Measurements from ENCODE around the gene KRT33B. TPM values are rescaled to one million over a fixed set of nuclear protein-coding genes. Genes with fewer than 3 reads are reported as not detected.

The KRT33B gene
- polyA plus RNA-seq, 1 donor from 2014 or later, result not detected

- H3F3A ChIP-seq (ENCODE audit: insufficient read depth, low read length, poor library complexity, severe bottlenecking), result no peaks in the 10 kb centered on the region
- H3K36me3 ChIP-seq (ENCODE audit: insufficient read depth, low read length), result no peaks in the 10 kb centered on the region
- no peak overlapping the region for H2AFZ ChIP-seq (ENCODE audit: low read depth, low read length)
- no peak overlapping the region for H3K4me3 ChIP-seq (ENCODE audit: low read length)
- H3K9me3 ChIP-seq (ENCODE audit: low read length), result no peaks in the 10 kb centered on the region
- H4K20me1 ChIP-seq (ENCODE audit: insufficient read depth), result no peaks in the 10 kb centered on the region
- H3K4me2 ChIP-seq (ENCODE audit: low read length), result no peak overlapping the region
- TF ChIP-seq EP300 (conservative IDR thresholded peaks at IDR 0.05; ENCODE audit: poor library complexity, severe bottlenecking) (no peak), EZH2 (IDR thresholded peaks at IDR 0.05; ENCODE audit: borderline replicate concordance, insufficient read depth, low read length, poor library complexity, severe bottlenecking) (no peak), SMC3 (conservative IDR thresholded peaks at IDR 0.05; ENCODE audit: poor library complexity) (no peak)
- no peak overlapping the region for H3K9ac ChIP-seq (ENCODE audit: low read length)
- no peaks in the 10 kb centered on the region for H3K9me2 ChIP-seq (ENCODE audit: insufficient read depth, low read length)
- no peaks in the 10 kb centered on the region for H3K79me2 ChIP-seq (replicated peaks; ENCODE audit: insufficient read depth, low read length)
- no peaks in the 10 kb centered on the region for H3K27me3 ChIP-seq (ENCODE audit: insufficient read depth, low read depth, low read length)
- H3K27ac ChIP-seq (ENCODE audit: low read length), result no peak overlapping the region
These were observed 2.1 kb downstream of the KRT33B start for GRCh38 chr17:41367426-41368075.

- H3K27me3 ChIP-seq (ENCODE audit: insufficient read depth, low read depth, low read length), result no peaks in the 10 kb centered on the region
- no peak overlapping the region for H3K4me2 ChIP-seq (ENCODE audit: low read length)
- no peaks in the 10 kb centered on the region for H3K9me3 ChIP-seq (ENCODE audit: low read length)
- no peaks in the 10 kb centered on the region for H3K9me2 ChIP-seq (ENCODE audit: insufficient read depth, low read length)
- H3F3A ChIP-seq (ENCODE audit: insufficient read depth, low read length, poor library complexity, severe bottlenecking), result no peaks in the 10 kb centered on the region
- H3K4me3 ChIP-seq (ENCODE audit: low read length), result no peak overlapping the region
- no peaks in the 10 kb centered on the region for H3K36me3 ChIP-seq (ENCODE audit: insufficient read depth, low read length)
- no peak overlapping the region for H2AFZ ChIP-seq (ENCODE audit: low read depth, low read length)
- no peaks in the 10 kb centered on the region for H3K79me2 ChIP-seq (replicated peaks; ENCODE audit: insufficient read depth, low read length)
- H3K9ac ChIP-seq (ENCODE audit: low read length), result no peak overlapping the region
- TF ChIP-seq REST (IDR thresholded peaks at IDR 0.05; ENCODE audit: borderline replicate concordance) (no peak), CTCF (IDR thresholded peaks at IDR 0.05; ENCODE audit: poor library complexity, severe bottlenecking) (no peak)
- no peak overlapping the region for H3K27ac ChIP-seq (ENCODE audit: low read length)
- no peaks in the 10 kb centered on the region for H4K20me1 ChIP-seq (ENCODE audit: insufficient read depth)
These were observed 3.5 kb downstream of the KRT33B start for GRCh38 chr17:41366070-41366469.

GRCh38 chr17:41363881-41364280 is 5.7 kb downstream of the KRT33B start:
- Histone ChIP-seq H3K36me3 (ENCODE audit: insufficient read depth, low read length) (no peaks in the 10 kb centered on the region), H3K9me3 (ENCODE audit: low read length) (no peaks in the 10 kb centered on the region), H3K27ac (ENCODE audit: low read length) (no peak overlapping the region), H3K27me3 (ENCODE audit: insufficient read depth, low read depth, low read length) (no peaks in the 10 kb centered on the region), H3K9ac (ENCODE audit: low read length) (no peak overlapping the region), H3F3A (ENCODE audit: insufficient read depth, low read length, poor library complexity, severe bottlenecking) (no peaks in the 10 kb centered on the region), H4K20me1 (ENCODE audit: insufficient read depth) (no peaks in the 10 kb centered on the region), H3K79me2 (replicated peaks; ENCODE audit: insufficient read depth, low read length) (no peaks in the 10 kb centered on the region), H3K4me3 (ENCODE audit: low read length) (no peak overlapping the region), H3K4me2 (ENCODE audit: low read length) (no peak overlapping the region), H2AFZ (ENCODE audit: low read depth, low read length) (no peak overlapping the region), H3K9me2 (ENCODE audit: insufficient read depth, low read length) (no peaks in the 10 kb centered on the region)
- TF ChIP-seq EZH2 (IDR thresholded peaks at IDR 0.05; ENCODE audit: borderline replicate concordance, insufficient read depth, low read length, poor library complexity, severe bottlenecking), result no peak
- no peak for TF ChIP-seq RAD21 (conservative IDR thresholded peaks at IDR 0.05)
- TF ChIP-seq POLR2AphosphoS5 (IDR thresholded peaks at IDR 0.05), result no peak
- no peak for TF ChIP-seq MXI1 (conservative IDR thresholded peaks at IDR 0.05; ENCODE audit: poor library complexity, severe bottlenecking)
- no peak for TF ChIP-seq REST (IDR thresholded peaks at IDR 0.05; ENCODE audit: borderline replicate concordance)
- no peak for TF ChIP-seq TAF1 (IDR thresholded peaks at IDR 0.05; ENCODE audit: low read depth)
- TF ChIP-seq SMC3 (conservative IDR thresholded peaks at IDR 0.05; ENCODE audit: poor library complexity), result no peak
- no peak for TF ChIP-seq EP300 (conservative IDR thresholded peaks at IDR 0.05; ENCODE audit: poor library complexity, severe bottlenecking)
- TF ChIP-seq CTCF (IDR thresholded peaks at IDR 0.05; ENCODE audit: poor library complexity, severe bottlenecking), result no peak
